DMS114 treated with DMSO at 0.1 percent for 48 hours (cell line): ENCODE data around the gene GMPR.

Experiments used
- DNase-seq: peaks from one replicate; lab custom pipeline; 2025; ENCODE audit not compliant: unreplicated experiment; lab: John Stamatoyannopoulos, UW

GMPR gene

DNA sequence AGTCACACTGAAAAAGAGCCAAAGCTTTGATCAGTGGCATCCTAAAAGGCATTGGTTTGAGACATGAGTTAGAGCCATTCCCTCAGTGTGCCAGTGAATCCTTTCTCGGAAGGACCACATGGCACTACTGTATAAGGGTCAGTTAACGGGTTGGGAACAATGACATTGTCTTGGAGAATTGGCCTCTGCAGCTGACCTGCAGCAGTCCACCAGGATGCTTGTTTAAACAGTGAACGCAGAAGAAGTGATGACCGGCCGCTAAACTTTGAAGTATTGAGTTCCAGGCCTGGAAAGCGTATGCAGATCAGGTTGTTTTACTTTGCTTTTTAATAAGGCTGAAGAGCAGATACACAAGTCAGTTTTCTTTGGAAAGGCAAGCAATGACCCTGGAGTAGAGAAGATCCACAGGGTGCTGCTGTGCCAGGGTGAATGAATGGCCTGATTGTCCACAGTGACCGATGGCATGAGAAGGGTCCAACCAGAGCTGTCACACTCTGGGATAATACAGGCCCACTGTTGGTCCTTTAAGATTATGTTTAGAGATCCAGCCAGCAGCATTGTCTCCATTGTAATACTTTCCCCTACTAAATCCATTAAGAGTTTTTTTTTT lies 57.8 kb downstream of the GMPR start:
- DNase-seq = no peak

DNA sequence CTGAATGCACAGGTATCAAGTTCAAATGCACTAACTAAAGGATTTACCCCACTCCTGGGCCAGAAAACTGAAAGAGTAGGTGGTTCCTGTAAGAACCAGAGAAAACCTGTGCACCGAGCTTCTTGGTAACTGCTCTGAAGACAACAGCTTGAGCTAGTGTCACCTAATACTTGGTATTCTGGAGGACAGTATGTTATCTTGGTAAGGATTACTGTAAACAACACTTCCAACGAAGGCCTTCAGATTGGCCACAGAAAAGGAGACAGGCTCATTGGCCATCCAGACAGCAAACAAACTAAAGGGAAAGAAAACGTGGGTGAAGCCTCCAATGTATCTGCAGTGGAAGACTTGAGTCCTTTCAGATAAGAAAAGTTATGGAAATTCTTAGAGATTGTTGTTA lies 61.5 kb downstream of the GMPR start:
- DNase-seq = no peak

DNA sequence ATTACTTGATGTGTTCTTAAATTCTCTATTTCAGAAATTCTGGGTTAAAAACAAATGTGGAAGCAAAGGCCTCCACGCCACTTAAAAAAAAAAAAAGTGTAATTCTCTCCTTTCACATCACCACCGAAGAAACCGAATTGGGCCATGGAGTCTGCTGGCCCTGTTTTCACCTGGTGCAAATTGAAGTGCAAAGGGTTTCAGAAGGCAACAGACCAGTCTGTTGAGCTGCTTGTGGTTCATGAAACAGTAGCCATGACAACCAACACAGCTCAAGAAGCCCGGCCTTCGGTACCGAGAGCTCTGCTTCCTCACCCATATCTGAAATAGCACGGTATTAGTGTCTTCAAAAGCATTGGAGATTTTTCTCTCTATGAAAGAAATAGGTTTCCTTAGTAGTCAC lies 63.1 kb downstream of the GMPR start:
- no peak for DNase-seq

DNA sequence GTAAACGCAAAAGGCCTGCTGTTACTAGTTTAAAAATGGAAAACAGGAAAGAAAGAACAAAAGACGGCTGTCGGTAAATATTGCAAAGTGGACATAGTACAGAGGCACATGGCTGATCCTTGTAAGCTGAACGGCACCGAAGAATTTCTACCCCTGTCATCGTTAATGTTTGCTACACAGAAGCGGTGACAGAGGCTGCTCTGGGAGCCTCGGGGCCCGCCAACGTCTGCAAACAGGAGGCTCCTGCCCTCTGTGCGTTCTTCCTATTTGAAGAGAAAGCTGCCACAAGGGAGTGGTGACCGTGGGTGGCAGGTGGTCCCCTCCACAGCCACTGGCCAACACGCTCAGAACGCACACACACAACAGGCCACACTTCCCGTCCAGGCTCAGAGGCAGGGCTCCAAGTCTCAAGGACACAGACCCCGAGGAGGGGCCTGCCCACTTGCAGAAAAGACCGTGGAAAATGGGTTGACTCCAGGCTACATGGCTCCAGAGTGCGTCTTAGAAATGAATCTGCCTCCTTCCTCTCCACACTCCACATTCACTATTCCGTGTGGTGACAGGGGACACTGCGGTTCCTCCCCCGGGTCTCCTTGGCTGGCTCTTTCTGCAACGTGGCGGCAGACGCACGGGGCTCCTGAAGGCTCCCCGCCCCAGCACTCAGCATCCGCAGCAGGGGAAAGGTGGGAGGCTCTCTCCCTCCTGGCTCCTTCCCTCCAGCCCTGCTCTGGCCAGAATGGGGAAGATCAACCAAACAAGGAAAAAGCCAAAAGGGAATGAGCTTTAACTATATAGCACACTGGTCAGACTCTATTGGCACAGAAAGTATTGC lies 64.5 kb downstream of the GMPR start:
- DNase-seq = no peak

DNA sequence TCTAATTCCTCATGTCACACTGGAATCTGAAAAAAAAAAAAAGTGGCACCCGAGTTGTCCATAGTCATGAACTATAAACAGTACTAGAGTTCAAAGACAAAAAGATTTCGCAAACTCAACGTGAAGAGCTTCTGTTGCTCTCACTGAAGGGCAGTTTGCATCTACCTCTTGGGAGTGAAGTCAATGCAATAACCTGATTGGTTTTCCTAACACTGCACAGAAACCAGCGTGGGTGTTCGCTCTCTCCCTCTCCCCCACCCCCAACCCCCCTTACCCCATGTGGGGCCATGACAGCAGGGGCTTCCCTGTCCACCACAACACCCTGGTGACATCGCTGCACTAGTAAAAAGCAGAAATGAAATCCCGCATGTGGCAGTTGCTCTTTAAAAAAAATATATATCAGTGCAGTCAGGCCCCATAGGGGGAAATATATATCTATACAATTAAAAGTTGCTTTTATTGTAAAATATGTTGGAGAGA lies 66.9 kb downstream of the GMPR start:
- no peak for DNase-seq

DNA sequence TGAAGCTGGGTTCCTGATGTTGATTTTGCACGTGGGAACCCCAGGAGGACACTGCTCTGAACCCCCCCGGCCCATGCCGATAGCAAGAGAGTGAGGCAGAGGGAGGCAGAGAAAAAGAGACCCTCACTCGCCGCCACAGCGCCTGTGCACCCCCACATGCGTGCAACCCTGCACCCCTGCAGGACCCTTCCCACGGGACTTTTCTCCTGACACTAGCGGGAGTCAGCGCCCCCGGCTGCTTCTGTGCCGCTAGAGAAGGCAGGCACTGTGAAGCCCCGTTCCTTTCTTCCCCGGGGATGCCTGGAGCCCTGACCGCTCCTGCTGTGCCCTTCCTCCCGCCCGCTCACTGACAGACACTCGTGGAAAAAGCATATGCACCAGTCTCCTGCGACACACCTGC lies 67.4 kb downstream of the GMPR start:
- DNase-seq = no peak

DNA sequence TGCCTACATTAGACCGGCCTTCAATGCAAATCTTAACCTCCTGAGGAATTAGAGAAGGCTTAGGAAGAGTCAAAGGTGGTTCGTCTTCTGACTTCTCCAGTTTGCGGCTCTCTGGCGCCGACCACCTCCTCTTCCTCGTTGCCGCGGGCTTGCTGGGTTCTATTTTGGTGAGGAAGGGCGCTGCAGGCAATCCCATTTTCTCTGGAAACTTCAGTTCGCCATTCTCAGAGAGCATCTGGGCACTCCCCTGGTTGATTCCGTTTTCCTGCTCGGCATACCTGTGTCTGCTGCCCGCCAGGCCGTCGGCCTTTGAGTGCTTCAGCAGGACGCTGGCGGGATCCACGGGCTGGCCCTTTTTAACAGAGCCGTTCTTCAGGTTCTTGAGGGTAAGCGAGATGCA lies 67.9 kb downstream of the GMPR start:
- DNase-seq = no peak

DNA sequence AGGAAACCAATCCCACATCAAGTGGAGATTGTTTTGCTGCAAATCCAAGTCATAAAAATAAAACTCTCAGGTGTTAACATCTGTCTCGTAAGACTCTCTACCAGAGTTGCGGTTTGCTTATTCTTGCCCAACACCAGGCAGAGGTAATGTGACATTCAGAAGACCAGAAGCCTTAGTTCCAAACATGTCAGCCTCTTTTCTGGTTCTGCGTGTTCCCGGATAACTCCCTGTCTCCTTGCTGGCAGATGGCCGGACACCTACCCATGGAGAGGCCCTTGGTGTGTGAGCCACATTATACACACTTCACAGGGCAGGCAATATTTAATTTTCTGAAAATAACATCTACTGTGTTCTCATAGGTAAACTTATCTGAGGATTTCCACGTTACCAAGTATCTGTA lies 73.4 kb downstream of the GMPR start:
- DNase-seq = no peak

DNA sequence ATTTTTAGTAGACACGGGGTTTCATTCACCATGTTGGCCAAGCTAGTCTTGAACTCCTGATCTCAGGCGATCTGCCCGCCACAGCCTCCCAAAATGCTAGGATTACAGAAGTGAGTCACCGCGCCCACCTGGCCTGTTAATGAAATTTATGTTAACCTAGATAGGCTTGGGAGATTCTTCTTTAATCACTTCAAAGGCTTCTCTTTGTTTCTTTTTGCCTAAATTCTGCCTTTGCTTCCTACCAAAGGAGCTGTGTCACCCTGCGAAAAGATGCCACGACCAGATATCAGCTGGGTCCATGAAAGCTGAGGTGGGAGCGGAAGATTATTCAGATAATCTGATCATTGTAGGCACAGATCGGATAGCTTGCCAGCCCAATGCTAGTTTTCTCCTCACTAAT lies 75.3 kb downstream of the GMPR start:
- no peak for DNase-seq

DNA sequence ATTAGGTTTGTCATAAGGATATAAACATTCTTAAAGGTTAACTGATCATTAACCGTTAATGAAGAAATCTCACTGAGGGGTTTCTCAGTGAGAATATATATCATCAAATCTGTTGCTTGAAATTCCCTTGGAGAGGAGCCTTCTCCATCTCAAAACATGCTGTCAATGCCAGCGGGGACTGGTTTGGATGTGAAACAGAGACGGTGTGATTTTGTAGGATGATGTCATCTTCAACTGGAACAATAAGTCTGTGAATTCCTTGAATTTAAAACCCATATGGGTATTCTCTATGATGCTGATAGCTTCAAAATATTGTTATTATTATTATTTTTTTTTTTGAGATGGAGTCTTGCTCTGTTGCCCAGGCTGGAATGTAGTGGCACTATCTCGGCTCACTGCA lies 75.9 kb downstream of the GMPR start:
- DNase-seq = no peak

DNA sequence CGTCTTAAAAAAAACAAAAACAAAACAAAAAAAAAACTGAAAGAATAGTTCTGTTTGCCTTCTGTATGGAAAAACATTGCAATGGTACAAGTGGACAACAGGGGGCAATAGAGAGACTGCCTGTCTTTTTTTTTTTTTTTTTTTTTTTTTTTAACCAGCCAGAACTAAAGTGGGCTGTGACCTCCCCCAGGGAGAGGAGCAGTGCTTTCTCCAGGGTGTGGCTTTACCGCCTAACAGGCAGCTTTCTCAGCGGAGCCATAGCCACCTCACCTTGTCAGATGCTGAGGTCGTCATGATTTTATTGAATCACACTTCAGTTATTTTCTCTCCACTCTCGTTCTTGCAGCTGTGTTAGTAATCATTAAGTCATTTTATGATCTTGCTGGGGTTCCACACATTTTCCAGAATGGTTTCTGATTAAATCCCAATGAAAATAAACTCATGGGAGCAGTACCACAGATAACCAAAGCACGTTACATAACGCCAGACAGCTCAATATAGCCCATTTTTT lies 78.4 kb downstream of the GMPR start:
- DNase-seq = peak; percentile 33

DNA sequence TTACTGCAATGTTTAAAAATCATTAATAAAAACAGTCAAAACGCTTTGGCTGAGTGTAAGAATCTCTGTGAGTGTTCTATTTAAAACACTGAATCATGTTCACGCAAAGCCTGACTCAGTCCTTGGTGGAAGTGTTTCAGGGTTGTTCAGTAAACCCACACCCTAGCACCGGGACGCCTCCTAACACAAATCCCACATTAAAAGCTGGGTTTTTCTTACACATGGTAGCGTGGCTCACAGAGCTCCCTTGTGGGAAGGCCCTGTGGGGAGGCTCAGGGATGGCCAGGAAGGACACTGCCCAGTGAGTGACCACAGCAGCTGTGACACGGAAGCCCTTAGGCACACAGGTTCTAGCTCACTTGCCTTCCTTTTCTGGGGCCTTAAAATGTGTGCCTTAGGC lies 80.2 kb downstream of the GMPR start:
- DNase-seq = no peak

DNA sequence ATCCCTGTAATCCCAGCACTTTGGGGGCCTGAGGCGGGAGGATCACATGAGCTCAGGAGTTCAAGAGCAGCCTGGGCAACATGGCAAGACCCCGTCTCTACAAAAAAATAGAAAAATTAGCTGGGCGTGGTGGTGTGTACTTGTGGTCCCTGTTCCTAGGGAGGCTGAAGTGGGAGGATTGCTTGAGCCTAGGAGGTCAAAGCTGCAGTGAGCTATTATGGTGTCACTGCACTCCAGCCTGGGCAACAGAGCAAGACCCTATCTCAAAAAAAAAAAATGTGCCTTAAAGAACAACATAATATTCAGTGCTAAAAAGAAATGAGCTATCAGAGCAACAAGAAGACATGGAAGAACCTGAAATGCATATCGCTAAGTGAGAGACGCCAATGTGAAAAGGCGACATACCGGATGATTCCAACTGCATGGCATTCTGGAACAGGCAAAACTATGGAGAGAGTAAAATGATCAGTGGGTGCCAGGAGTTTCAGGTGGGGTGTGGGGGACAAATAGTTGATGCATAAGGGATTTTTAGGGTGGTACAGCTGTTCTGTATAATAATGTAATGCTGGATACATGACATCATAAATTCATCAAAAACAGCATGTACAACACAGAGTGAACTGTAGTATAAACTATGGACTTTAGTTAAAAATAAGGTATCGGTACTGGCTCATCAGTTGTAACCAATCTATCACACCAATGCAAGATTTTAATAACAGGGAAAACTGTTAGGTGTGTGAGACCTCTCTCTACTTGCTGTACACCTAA lies 80.8 kb downstream of the GMPR start:
- no peak for DNase-seq

DNA sequence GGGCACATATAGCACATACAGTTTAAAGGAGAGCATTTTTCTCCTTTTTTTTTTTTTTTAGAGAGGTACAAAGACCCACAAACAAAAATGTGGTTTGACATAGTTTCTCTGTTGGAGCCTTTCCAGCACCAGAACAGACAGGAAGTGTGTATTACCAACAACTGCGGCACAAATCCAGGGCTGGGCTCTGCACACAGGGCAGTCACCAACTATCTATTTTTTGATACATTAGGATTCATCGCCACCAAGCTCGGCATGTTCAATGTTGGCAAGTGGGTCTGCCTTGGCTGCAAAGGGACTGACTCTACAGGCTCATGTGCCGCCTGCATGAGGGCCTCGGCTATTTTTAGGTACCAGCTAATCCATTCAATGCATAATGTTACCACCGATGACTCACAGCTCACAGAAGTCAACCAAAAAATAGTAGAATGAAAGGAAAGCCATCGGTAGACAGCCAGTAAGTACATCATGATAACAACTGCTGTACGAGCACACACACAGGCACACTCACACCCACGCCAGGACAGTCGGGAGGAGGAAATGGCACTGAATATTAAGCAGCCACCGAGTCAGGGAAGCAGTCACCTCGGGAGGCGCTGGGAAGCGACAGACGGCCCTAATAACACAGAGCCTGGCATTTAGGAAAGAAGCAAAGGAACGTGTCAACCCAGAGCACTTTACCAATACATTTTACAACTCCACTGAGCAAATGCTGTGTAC lies 81.6 kb downstream of the GMPR start:
- DNase-seq = no peak

DNA sequence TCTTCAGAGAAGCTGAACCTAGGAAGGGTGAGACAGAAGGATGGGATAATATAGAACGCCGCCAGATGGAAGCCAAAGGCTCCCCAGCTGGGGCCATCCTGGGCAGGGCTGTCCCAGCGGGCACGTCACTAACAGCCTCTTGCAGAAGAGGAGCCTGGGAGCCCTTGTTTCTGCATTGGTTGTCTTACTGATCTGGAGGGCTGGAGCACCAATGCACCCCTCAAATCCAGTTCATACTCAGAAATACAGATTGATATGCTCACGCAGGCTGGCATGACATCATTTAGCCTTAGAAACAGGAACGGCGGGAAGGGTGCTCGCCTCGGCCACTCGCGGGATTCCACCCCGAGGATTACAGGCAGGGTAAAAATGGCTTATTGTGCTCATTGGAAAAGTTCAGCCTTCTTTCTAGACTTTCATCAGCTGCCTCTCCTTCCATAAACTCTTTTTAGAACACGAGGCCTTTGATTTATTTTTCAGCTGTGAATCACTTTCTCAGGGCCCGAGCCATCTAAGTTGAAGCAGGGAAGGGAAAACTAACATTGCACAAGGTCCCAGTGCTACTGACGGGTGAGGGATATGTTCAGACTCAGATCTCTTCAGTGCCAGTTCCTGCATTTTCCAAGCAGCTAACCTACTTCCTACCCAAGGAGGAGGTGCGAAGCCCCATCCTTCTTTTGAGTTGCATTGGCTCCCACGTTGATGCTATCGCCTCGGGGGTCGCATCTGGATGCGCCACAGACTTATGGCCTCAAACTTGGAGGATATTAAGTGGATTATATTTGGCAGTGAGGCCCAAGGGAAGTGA lies 82.3 kb downstream of the GMPR start:
- DNase-seq = no peak

DNA sequence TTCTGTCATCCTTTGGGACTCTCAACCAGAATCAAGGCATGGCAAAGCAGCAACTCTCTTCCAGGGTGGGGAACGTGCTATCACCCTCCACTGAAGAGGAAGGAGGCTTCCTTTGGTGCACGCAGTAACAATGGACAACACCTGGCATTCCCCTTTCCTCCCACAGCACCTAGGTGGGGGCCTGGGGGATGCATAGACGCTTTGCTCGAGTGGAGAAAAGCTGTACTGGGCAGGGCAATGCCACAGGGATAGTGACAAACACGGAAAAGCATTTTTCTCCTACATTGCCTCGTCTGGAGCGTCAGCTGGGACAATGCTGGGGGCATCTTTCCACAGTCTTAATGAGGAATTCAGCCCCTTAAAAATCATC lies 82.9 kb downstream of the GMPR start:
- DNase-seq = no peak

DNA sequence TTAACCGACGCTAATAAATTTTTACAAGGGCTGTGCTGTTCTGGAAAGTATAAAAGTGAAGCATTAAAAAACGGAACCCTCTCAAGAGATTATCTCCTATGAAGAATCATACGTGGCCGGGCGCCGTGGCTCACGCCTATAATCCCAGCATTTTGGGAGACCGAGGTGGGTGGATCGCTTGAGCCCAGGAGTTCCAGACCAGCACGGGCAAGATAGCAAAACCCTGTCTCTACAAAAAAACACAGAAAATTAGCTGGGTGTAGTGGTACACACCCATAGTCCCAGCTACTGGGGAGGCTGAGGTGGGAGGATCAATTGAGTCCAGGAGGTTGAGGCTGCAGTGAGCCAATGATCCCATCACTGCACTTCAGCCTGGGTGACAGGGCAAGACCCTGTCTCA lies 83.4 kb downstream of the GMPR start:
- DNase-seq = no peak

DNA sequence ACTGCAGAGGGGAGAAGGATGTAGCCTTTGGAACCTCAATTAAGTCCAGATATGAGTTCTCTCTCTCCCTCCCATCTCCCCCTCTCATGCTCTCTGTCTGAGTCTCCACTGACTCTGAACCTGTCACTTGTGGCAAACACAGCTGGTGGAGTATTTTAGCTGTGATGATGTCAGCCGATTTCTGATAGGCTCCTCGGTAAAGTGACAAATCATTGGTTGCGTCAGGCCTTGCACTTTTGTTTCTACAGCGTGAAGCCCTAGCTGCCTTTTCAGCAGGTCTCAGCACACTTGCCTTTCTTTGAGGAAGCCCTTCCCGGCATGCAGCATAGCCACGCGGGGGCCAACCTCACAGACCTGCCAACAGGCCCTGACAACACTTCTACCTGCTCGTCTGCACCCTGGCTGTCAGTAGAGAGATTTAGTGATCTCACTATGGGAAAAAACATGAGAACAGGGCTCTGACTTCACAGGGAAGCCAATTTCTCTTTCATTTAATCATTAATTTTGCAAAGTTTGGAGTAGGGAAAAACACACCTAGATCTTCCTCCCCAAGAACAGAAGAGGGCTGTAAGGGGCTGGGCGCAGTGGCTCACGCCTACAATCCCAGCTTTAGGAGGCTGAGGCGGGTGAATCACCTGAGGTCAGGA lies 84.4 kb downstream of the GMPR start:
- DNase-seq = no peak

DNA sequence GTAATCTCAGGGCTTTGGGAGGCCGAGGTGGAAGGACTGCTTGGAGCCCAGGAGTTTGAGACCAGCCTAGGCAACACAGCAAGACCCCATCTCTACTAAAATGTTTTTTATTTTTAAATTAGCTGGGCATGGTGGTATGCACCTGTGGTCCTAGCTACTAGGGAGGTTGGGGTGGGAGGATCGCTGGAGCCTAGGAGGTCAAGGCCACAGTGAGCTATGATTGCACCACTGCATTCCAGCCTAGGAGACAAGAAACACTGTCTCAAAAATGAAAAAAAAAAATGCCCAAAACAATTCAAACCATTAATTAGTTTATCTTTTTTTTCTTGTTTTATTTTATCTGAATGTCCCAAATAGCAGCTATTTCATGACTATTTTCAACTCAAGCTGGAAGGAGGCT lies 85.8 kb downstream of the GMPR start:
- no peak for DNase-seq
